ENCODE measurements around the gene DDIT4L. TPM values are rescaled to one million over a fixed set of nuclear protein-coding genes. Genes with fewer than 3 reads are reported as not detected.

The DDIT4L gene
- total and polyA plus RNA-seq, 2 donors (not counting 3 experiments of a cell fraction or from before 2014, with no cell fraction given), result 0.73 to 2.0 TPM

- no peak for DNase-seq (ENCODE audit: low read depth, low spot score)
- no TSS peak for BruUV-seq (replicated peaks)
- Histone ChIP-seq H3K36me3 (ENCODE audit: control insufficient read depth in 2 of 2, extremely low read depth in 1 of 2, insufficient read depth in 2 of 2, low read length in 2 of 2) (no peaks in the 10 kb centered on the region), H3K27ac (ENCODE audit: insufficient read depth, low read depth, low read length) (no peak overlapping the region), H4K20me1 (replicated peaks; ENCODE audit: control insufficient read depth, extremely low read depth, insufficient read depth, low read length) (no peaks in the 10 kb centered on the region), H3K4me1 (ENCODE audit: control insufficient read depth, extremely low read depth, insufficient read depth, low read length) (no peaks in the 10 kb centered on the region), H3K27me3 (ENCODE audit: control insufficient read depth in 2 of 2, insufficient read depth in 2 of 2, low read length in 2 of 2) (no peaks in the 10 kb centered on the region), H3K4me2 (ENCODE audit: insufficient read depth, low read length) (no peak overlapping the region), H2AFZ (ENCODE audit: low read depth, low read length) (no peak overlapping the region), H3K9ac (replicated peaks; ENCODE audit: extremely low read depth, insufficient read depth, low read length) (no peak overlapping the region), H3K79me2 (ENCODE audit: control insufficient read depth, insufficient read depth, low read length) (no peaks in the 10 kb centered on the region), H3K9me1 (replicated peaks; ENCODE audit: control insufficient read depth, extremely low read depth, insufficient read depth, low read length) (no peaks in the 10 kb centered on the region), H3K9me3 (replicated peaks; ENCODE audit: control insufficient read depth, insufficient read depth, low read length) (no peaks in the 10 kb centered on the region), H3K4me3 (replicated peaks in 1 of 3; ENCODE audit: insufficient read depth in 1 of 3, low read depth in 1 of 3, low read length in 3 of 3) (no peak overlapping the region)
- intact Hi-C loops (cut with micrococcal nuclease) (no loop called here), dilution Hi-C loops (cut with MboI; ENCODE audit: extremely low pct_ligation_motif_present, low sequenced_read_pairs) (no loop called here)
- ChIA-PET POLR2A (no interaction called here), CTCF (no interaction called here)
- TF ChIP-seq MAX (IDR thresholded peaks at IDR 0.05; ENCODE audit: insufficient read depth, insufficient read length), result no peak
- TF ChIP-seq EZH2 (IDR thresholded peaks at IDR 0.05; ENCODE audit: borderline replicate concordance, low read depth, low read length, severe bottlenecking), result no peak
- no peak for TF ChIP-seq MYC (IDR thresholded peaks at IDR 0.05; ENCODE audit: low read depth, low read length)
- TF ChIP-seq FOS (IDR thresholded peaks at IDR 0.05; ENCODE audit: borderline replicate concordance, insufficient read depth, low read length), result no peak
- no peak for TF ChIP-seq GATA2 (IDR thresholded peaks at IDR 0.05; ENCODE audit: insufficient read depth, insufficient read length, low read depth, low read length)
- no peak for TF ChIP-seq JUN (IDR thresholded peaks at IDR 0.05; ENCODE audit: borderline replicate concordance, insufficient read depth, insufficient read length, low read depth)
- TF ChIP-seq POLR2A (IDR thresholded peaks at IDR 0.05; ENCODE audit: low read depth, low read length), result no peak
- TF ChIP-seq CTCF (IDR thresholded peaks at IDR 0.05; ENCODE audit: extremely low read depth in 1 of 2, insufficient read depth in 1 of 2, low read depth in 1 of 2, low read length in 2 of 2), result no peak
- no peak for TF ChIP-seq POLR2AphosphoS5 (IDR thresholded peaks at IDR 0.05; ENCODE audit: insufficient read depth, low read depth, low read length)
- FAIRE-seq, result no peak
Measured at GRCh38 chr4:100147684-100148083, 42.6 kb downstream of the DDIT4L start.

Data from endothelial cell of umbilical vein (primary cell).